B cell (primary cell): ENCODE data around the gene MYO1H. TPM values are rescaled to one million over a fixed set of nuclear protein-coding genes. Genes with fewer than 3 reads are reported as not detected.

Experiments used
- ATAC-seq: fragments of 200-7000 bp; cut with Tn5 transposase; one replicate; pipeline ENCODE4 v1.10.0; 2021; ENCODE audit warnings: low read depth, mild to moderate bottlenecking, moderate number of reproducible peaks, moderate library complexity
- CTCF ChIA-PET: fragments of 350-600 bp; sonication (Branson Sonifier 250); formaldehyde crosslinking; loops from one replicate; lab custom pipeline; 2021; ENCODE audit warnings: antibody characterized with exemption, inconsistent platforms; lab: Charles Lee
- POLR2A ChIA-PET: fragments of 350-600 bp; sonication (Branson Sonifier 250); formaldehyde crosslinking; loops from one replicate; lab custom pipeline; 2021; ENCODE audit warnings: antibody characterized with exemption; lab: Charles Lee
- DNase-seq: peaks from one replicate; pipeline ENCODE4 v3.0.0; 2013
- H2AFZ ChIP-seq: 2 replicates; pipeline ENCODE4 v1.6.1; 2012; ENCODE audit warnings: mild to moderate bottlenecking, low read depth, low read length; ENCODE audit not compliant: insufficient read depth, poor library complexity, severe bottlenecking
- H3K27ac ChIP-seq, 2 donors: 1 replicate in 1 of 2; 2 replicates in 1 of 2; pipeline ENCODE4 v1.5.1; 2012 to 2013; ENCODE audit warnings: low read length in 2 of 2, mild to moderate bottlenecking in 2 of 2, moderate library complexity in 1 of 2
- H3K27me3 ChIP-seq, 4 experiments: fragments of 200-600 bp in 1 of 4; sonication (generic) in 1 of 4; replicated peaks in 1 of 4; 1 replicate in 2 of 4; 2 replicates in 2 of 4; pipeline versions ENCODE4 v1.6.1 to v1.7.0; 2013 to 2016; ENCODE audit warnings: low read length in 3 of 4, mild to moderate bottlenecking in 2 of 4, mixed read lengths in 1 of 4, moderate library complexity in 1 of 4; ENCODE audit not compliant: insufficient read depth in 4 of 4, control insufficient read depth in 3 of 4; ENCODE audit errors: control extremely low read depth in 1 of 4
- H3K36me3 ChIP-seq, 2 experiments: replicated peaks in 1 of 2; 1 replicate in 1 of 2; 2 replicates in 1 of 2; pipeline versions ENCODE4 v1.6.1 to v1.7.1; 2013; ENCODE audit warnings: low read length in 1 of 2; ENCODE audit not compliant: insufficient read depth in 2 of 2, control insufficient read depth in 1 of 2; ENCODE audit errors: control extremely low read depth in 1 of 2, extremely low read depth in 1 of 2
- H3K4me1 ChIP-seq, 2 donors: fragments of 200-600 bp in 1 of 2; sonication (generic) in 1 of 2; 1 replicate in 1 of 2; 2 replicates in 1 of 2; pipeline versions ENCODE4 v1.5.1 to v1.6.1; 2013 to 2017; ENCODE audit warnings: low read length in 2 of 2; ENCODE audit not compliant: control insufficient read depth in 2 of 2, insufficient read depth in 2 of 2
- H3K4me2 ChIP-seq: replicated peaks from 2 replicates; pipeline ENCODE3; 2012; ENCODE audit warnings: mild to moderate bottlenecking, low read depth, low read length; ENCODE audit not compliant: poor library complexity, severe bottlenecking
- H3K4me3 ChIP-seq, 5 experiments: fragments of 200-600 bp in 1 of 5; sonication (generic) in 1 of 5; 1 replicate in 3 of 5; 2 replicates in 2 of 5; pipeline versions ENCODE4 v1.5.1 to v1.7.0; 2011 to 2016; ENCODE audit warnings: low read length in 4 of 5, mild to moderate bottlenecking in 4 of 5, low read depth in 2 of 5, control low read depth in 1 of 5, moderate library complexity in 1 of 5; ENCODE audit not compliant: insufficient read depth in 1 of 5; ENCODE audit errors: control extremely low read depth in 1 of 5, extremely low read depth in 1 of 5
- H3K79me2 ChIP-seq: fragments of 200-600 bp; sonication (generic); one replicate; pipeline ENCODE4 v1.6.0; 2016; ENCODE audit warnings: low read length; ENCODE audit not compliant: control insufficient read depth, insufficient read depth
- H3K9ac ChIP-seq: fragments of 200-600 bp; sonication (generic); 2 replicates; pipeline ENCODE4 v1.6.1; 2017; ENCODE audit warnings: mild to moderate bottlenecking, low read length, moderate library complexity
- H3K9me3 ChIP-seq, 3 donors: one replicate each; pipeline versions ENCODE4 v1.6.1 to v1.7.1; 2013; ENCODE audit warnings: low read length in 2 of 3; ENCODE audit not compliant: control insufficient read depth in 2 of 3, insufficient read depth in 1 of 3; ENCODE audit errors: control extremely low read depth in 1 of 3
- H4K20me1 ChIP-seq: 2 replicates; pipeline ENCODE4 v1.6.0; 2012; ENCODE audit warnings: mild to moderate bottlenecking, low read length; ENCODE audit not compliant: insufficient read depth, control insufficient read depth, poor library complexity, severe bottlenecking
- H3K27ac Mint-ChIP-seq: one replicate; pipeline ENCODE4 v1.8.0; 2021; ENCODE audit warnings: mixed read lengths
- H3K27me3 Mint-ChIP-seq: one replicate; pipeline ENCODE4 v1.8.0; 2021; ENCODE audit warnings: mixed read lengths
- H3K4me1 Mint-ChIP-seq: one replicate; pipeline ENCODE4 v1.8.0; 2021; ENCODE audit warnings: mixed read lengths
- H3K4me3 Mint-ChIP-seq: one replicate; pipeline ENCODE4 v1.8.0; 2021; ENCODE audit warnings: mixed read lengths
- H3K9me3 Mint-ChIP-seq: one replicate; pipeline ENCODE4 v1.8.0; 2022; ENCODE audit warnings: mixed read lengths; ENCODE audit not compliant: insufficient read depth
- EZH2 ChIP-seq: IDR thresholded peaks from 2 replicates; pipeline ENCODE4 v1.6.1; 2012; ENCODE audit warnings: borderline replicate concordance, low read depth, mild to moderate bottlenecking, moderate library complexity, low read length; ENCODE audit not compliant: insufficient read depth, poor library complexity, severe bottlenecking
- WGBS: methylation state at CpG from one replicate; pipeline ENCODE4 v1.1.5; 2013; ENCODE audit warnings: missing lambda C conversion rate; ENCODE audit not compliant: insufficient coverage; 5-methylcytosine and 5-hydroxymethylcytosine counted together
- intact Hi-C: fragments of 100-400 bp; cut with micrococcal nuclease; formaldehyde crosslinking; loops from one replicate; pipeline ENCODE4 v1.10.0; 2022
- polyA plus RNA-seq: library from polyadenylated mRNA; depleted of rRNA; stranded (reverse); fragments of >200 nt; gene quantifications from 2 replicates; pipeline ENCODE4 v1.2.3, GENCODE V29; 2012
- total RNA-seq, 2 donors: library from RNA; stranded (reverse); fragments of 120-200 nt in 1 of 2; gene quantifications; 1 replicate in 1 of 2; 2 replicates in 1 of 2; pipeline versions ENCODE4 v1.2.3 to v1.2.4, GENCODE V29; 2013 to 2022
- TF ChIP-seq, protein P1 (sequence below): fragments of 200-600 bp; IDR thresholded peaks from one replicate; pipeline ENCODE4 v1.8.0; 2022; ENCODE audit warnings: antibody characterized with exemption, mild to moderate bottlenecking

Gene MYO1H
- total and polyA plus RNA-seq, 2 donors (not counting 1 experiment from before 2014, with no cell fraction given) = not detected

GRCh38 chr12:109464642-109465351, 117.1 kb downstream of the MYO1H start:
- H3K4me3 Mint-ChIP-seq = no peak overlapping the region
- H3K9me3 Mint-ChIP-seq = no peaks in the 10 kb centered on the region
- H3K4me1 Mint-ChIP-seq = peaks cover 21% of the 10 kb centered on the region
- Histone ChIP-seq H3K79me2 (peaks cover 96% of the 10 kb centered on the region), H3K4me1 (peaks cover 8 to 11% of the 10 kb centered on the region in 2 donors), H3K27ac (no peak overlapping the region), H3K9ac (no peak overlapping the region), H3K4me2 (no peak overlapping the region), H3K9me3 (no peaks in the 10 kb centered on the region), H2AFZ (no peak overlapping the region), H3K4me3 (no peak overlapping the region), H3K36me3 (peaks cover 0 to 38% of the 10 kb centered on the region in 2 experiments), H3K27me3 (no peaks in the 10 kb centered on the region), H4K20me1 (peaks cover 59% of the 10 kb centered on the region)
- 98% methylated on average over 7 of the region's 14 CpGs for WGBS
- H3K27ac Mint-ChIP-seq = no peak overlapping the region
- ChIA-PET POLR2A (no interaction called here), CTCF (no interaction called here)
- ATAC-seq (no peak), DNase-seq (no peak)
- intact Hi-C loops = no loop called here
- TF ChIP-seq, protein P1, sequence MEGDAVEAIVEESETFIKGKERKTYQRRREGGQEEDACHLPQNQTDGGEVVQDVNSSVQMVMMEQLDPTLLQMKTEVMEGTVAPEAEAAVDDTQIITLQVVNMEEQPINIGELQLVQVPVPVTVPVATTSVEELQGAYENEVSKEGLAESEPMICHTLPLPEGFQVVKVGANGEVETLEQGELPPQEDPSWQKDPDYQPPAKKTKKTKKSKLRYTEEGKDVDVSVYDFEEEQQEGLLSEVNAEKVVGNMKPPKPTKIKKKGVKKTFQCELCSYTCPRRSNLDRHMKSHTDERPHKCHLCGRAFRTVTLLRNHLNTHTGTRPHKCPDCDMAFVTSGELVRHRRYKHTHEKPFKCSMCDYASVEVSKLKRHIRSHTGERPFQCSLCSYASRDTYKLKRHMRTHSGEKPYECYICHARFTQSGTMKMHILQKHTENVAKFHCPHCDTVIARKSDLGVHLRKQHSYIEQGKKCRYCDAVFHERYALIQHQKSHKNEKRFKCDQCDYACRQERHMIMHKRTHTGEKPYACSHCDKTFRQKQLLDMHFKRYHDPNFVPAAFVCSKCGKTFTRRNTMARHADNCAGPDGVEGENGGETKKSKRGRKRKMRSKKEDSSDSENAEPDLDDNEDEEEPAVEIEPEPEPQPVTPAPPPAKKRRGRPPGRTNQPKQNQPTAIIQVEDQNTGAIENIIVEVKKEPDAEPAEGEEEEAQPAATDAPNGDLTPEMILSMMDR = no peak
- no peaks in the 10 kb centered on the region for H3K27me3 Mint-ChIP-seq

GRCh38 chr12:109466305-109466704, 118.6 kb downstream of the MYO1H start:
- intact Hi-C loops = no loop called here
- Histone ChIP-seq H3K36me3 (peaks cover 0 to 32% of the 10 kb centered on the region in 2 experiments), H4K20me1 (peaks cover 60% of the 10 kb centered on the region), H2AFZ (no peak overlapping the region), H3K4me3 (no peak overlapping the region), H3K9me3 (no peaks in the 10 kb centered on the region), H3K79me2 (peaks cover 98% of the 10 kb centered on the region), H3K9ac (no peak overlapping the region), H3K27ac (no peak overlapping the region), H3K27me3 (no peaks in the 10 kb centered on the region), H3K4me2 (no peak overlapping the region), H3K4me1 (peaks cover 2 to 5% of the 10 kb centered on the region in 2 donors)
- Mint-ChIP-seq H3K27ac (no peak overlapping the region), H3K4me1 (peaks cover 23% of the 10 kb centered on the region), H3K9me3 (no peaks in the 10 kb centered on the region), H3K4me3 (no peak overlapping the region), H3K27me3 (no peaks in the 10 kb centered on the region)
- ATAC-seq (no peak), DNase-seq (no peak)
- CTCF ChIA-PET = no interaction called here
- POLR2A ChIA-PET = no interaction called here
- WGBS = 100% methylated on average over 1 of the region's 2 CpGs
- TF ChIP-seq EZH2 = no peak
- TF ChIP-seq, protein P1 = no peak
